Measurements from ENCODE around the gene PTCD3.
A peak's percentile ranks its signal among the peaks of the same experiment; 100 is the strongest.

PTCD3 gene

DNA sequence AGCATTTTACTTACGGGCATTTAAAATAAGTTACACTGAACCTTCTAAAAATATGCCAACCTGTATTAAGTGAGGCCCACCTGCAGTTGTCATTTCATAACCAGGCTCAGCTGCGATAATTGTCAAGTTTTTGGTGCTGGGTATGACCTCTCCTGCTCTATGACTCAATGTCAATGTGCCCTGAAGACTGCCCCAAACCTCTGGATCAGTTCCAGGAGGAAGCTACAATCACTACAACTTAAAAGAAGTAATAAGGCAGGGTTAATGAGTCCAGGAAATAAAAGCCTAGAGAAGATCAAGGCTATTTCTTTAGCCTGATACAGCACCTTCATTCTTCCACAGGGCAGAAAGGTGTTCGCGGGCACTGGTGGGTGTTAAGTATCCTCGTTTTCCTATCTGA is 23.3 kb upstream of the PTCD3 start:
- DNase-seq (ENCODE audit: low read depth): no peak

DNA sequence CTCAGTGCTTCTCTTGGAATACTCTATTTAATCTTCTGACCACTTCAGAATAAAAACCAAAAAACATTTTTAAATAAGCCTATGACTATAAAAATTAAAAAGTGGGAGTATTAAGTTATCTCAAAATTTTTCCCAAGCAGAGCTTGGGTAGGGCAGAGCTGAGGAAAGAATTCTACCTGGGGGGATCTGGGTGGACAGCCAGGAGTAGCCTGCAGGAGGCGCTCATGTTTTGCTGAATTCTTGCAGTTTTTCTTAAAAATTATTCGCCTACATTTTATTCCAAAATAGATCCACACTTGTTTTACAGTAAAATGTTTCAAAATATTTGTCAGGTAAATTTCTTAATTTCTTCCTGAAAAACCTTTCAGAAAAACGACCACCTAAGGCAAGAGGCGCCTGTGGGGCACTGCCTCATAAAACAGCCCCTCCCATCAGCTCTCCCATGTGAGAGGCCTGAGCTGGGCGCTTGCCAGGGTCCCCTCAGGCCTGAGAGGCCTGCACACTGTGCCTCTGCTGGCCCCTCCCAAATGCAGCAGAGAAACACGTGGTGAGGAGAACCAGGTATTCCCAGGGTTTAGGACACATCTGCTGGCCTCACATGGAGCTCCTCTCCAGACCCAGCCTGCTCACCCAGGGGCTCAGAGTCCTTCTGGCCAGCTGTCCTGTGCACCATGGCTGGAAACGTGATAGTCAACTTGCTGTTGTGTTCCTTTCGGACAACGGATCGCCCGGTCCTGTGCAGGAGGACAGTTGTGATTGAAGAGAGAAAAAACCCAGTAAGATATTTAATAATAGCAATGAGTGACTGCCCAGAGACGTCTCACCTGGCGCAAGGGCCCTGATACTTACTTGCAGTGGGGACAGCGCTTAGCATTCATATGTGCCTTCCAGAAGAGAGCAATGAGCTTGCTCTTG is 17.8 kb upstream of the PTCD3 start:
- DNase-seq (ENCODE audit: low read depth): no peak

DNA sequence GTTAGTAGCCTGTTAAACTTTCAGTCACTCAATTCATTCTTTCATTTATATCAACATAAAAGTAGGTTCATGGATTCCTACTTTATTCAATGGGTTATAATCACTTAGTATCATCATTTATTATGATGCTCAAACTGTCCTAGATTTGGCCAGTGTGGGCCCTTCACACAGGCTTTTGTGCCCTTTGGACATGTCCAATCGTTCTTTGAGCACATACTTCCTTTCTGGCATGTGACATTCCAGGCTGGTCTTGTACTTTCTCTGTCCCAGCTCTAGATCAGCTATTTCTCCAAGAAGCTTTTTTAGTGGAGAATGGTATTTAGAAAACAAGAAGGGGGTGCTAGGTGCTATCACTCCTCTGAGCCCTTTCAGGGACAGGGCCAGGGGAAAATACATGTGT is 11.8 kb upstream of the PTCD3 start:
- DNase-seq (ENCODE audit: low read depth): no peak

DNA sequence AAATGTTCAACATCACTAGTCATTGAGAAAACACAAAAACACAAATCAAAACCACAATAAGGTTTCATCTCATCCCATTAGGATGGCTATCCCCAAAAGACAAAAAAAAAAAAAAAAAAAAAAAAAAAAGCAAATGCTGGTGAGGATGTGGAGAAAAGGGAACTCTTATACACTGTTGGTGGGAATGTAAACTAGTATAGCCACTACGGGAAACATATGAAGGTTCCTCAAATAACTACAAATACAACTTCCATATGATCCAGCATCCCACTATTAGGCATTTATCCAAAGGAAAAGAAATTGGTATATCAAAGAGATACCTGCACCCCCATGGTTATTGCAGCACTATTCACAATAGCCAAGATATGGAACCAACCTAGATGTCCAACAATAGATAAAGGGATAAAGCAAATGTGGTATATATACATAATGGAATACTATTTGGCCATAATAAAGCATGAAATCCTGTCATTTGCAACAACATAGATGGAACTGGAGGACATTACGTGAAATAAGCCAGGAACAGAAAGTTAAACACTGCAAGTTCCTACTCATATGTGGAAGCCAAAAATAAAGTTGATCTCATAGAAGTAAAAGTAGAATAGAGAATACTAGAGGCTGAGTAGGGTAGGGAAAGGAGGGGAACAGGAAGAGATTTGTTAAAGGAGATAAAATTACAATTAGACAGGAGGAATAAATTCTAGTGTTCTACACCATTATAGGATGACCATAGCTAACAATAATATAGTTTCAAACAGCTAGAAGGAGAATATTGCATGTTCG is 8.7 kb upstream of the PTCD3 start:
- no peak for DNase-seq (ENCODE audit: low read depth)

DNA sequence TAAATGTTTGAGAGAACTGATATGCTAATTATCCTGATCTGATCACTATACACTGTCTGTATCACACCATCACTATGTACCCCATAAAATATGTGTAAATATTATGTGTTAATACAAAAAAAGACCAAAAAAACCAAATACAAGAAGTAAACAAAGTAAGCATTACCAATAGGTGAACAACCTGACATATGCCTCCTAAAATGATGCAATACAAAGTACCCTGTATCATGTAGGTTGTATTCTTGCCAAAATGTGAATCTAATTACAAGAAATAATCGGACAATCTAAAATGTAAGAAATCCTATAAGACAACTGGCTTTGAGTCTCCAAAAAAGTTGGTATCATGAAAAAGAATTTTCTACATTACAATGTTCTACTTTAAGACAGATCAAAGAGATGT is 8.1 kb upstream of the PTCD3 start:
- no peak for DNase-seq (ENCODE audit: low read depth)

DNA sequence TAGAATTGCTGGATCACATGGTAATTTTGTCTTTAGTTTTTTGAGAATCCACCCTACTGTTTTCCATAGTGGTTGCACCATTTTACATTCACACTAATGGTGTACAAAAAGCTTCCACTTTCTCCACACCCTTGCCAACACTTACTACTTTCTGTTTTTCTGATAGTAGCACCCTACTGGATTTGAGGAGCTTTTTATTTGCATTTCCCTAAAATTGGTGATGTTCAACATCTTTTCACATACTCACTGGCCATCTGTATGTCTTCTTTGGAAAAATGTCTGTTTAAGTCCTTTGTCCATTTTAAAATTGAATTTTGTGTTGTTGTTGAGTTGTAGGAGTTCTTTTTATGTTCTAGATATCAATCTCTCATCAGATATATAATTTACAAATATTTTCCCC is 3.9 kb upstream of the PTCD3 start:
- DNase-seq (ENCODE audit: low read depth): no peak

DNA sequence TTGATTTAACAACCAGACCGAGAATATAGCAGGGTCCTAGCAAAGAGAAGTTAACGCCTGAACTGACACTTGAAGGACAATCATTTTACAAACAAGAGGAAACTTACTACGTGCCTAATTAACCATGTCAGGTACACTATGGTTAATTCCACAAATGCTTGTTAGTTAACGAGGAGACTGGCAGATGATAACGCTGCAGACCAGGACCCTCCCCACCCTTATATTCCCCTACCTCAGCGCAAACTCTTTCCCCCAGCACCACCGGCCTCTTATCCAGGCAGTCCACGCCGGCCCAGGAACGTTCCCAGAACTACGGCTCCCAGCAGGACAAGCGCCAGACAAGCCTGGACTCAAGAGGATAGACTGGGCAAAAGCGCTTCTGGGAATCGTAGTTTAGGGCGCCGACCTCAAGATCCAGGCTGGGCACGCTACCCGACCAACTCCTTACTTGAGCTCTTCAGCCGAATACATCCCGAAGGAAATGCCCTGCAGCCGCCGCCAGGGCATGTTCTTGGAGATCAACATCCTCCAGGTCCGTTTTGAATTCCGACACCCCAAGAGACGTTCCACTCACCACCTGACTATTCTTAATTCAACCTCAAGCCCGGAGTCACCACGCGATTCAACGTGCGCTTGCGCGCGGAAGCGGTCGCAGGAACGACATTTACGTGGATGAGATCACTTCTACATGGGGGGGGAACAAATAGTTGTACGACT is 625 bp upstream of the PTCD3 start, which contains the start of gene POLR1A:
Gene POLR1A, minus strand, starts transcription at position 635 of the 717 bp plus-strand sequence. Its CDS starts 110 bp downstream, at position 525.
- DNase-seq (ENCODE audit: low read depth): peak; percentile 96

DNA sequence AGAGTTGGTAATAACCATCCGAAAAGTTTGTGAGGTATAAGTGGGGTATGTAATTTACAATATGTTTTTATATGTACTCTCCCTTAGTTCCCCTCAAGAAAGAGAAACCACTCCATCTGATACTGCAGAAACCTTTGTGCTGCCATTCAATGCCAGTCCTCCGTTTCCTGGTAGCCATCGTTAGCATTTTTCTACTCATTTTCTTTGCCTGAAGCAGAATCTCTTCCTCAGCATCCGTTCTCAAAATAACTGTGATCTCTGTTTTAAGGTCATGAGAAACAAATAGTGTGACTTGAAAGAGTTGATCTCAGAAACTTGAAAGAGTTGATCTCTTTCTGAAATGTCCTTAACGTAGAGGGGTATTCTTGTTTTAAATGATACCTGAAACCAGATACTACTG is 996 bp downstream of the PTCD3 start:
- DNase-seq (ENCODE audit: low read depth): no peak

DNA sequence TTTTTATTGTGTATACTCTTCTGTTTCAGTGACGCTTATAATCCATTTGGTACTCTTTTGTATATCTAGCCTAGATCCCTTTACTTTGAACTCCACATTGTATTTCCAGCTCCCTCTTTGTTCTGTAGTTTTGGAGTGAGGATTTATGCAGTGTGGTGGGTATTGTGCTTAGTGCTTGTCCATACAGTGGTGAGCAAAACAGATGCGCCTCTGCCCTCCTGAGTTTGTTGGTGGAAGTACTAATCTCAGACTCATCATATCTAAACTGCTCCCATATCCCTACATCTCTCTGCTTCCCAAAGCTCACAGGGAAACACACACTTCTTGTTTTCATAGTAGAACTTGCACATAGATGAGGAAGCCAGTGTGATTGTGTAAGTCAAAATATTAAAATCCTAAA is 12.1 kb downstream of the PTCD3 start:
- no peak for DNase-seq (ENCODE audit: low read depth)

DNA sequence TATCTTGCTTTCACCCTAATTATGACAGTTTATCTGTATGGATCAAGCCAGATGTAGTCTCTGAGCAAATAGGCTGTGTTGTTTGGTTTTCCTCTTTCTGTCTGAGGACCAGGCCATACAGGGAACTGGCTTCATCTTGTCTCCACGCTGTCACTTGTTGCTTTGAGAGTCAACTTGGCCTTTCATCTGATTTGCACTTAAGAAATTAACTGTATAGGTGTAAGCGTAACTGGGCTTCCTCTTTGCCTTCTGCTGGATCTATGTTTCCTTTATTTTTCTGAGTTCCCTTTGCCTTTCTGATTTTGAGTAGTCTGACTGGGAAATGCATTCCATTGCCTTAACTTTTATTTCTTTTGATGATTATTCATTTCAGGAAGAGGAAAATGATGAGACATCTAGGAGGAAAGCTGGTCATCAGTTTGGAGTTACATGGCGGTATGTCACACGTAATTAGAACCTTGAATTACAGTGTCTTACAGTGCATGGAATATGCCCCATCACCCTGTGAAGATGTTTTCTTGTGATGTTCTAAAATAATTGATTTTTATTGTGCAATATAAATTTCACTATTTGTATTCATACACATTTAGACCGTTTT is 17.4 kb downstream of the PTCD3 start:
- no peak for DNase-seq (ENCODE audit: low read depth)

DNA sequence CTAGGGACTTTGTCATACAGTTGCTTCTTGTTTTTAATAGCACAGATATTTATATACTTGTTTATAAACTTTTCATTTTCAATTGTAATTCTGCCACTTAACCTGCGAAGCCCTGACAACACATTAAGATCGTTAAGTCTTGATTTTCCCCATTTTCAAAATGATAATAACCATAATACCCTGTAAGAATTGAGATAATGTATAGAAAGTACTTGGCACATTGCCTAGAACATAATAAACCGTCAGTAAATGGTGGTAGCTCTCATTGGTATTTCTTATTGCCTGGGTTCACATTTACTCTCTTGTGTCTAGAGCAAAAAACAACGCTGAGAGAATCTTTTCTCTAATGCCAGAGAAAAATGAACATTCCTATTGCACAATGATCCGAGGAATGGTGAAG is 18.6 kb downstream of the PTCD3 start:
- no peak for DNase-seq (ENCODE audit: low read depth)

DNA sequence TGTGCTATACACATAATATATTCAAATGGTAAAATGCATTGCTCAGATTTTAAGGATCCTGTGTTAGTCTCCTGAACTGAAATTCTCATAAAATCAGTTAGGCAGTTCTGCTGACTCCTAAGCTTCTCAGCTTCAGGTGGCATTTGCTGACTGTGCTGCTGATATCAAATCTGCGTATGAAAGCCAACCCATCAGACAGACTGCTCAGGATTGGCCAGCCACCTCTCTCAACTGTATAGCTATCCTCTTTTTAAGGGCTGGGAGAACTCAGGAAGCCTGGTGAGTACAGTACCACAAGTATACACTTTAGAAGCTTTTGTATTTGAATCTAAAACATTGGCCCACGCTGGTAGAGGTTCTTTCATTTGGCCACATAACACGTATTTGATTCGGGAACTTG is 28.7 kb downstream of the PTCD3 start:
- DNase-seq (ENCODE audit: low read depth): no peak

DNA sequence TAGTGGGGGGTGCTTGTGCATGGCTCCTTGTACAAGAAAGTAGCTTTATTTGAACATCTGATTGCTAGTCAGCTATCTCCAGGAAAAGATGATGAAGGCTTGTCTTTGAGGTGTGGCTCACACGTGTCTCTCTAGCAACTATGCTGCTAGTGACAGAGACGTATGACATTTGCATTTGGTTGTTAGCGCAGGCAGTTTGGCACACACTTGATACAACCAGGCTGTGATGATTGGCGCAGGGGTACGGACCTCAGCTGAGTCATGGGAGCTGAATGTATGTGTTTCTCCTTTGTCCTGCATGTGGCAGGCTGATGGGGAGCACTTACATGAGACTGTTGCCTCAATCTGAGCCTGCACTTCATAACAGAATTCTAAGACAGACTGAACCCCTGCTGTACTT is 29.6 kb downstream of the PTCD3 start:
- no peak for DNase-seq (ENCODE audit: low read depth)

DNA sequence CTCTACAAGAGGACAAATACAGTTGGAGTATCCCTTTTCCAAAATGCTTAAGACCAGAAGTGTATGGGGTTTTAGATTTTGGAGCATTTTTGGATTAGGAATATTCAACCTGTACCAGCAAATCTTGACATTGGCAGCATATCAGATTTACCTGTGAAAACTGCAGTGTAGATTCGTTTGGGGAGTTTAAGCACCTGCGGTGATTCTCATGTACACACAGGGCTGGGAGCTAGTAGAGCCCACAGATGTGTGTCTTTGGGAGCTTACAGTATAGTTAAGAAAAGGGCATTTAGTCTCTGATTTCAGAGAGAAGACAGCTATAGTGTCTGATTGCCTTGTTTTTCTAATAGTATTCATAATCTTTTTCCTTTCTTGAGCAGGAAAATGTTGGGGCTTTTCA is 30.1 kb downstream of the PTCD3 start:
- DNase-seq (ENCODE audit: low read depth): no peak

DNA sequence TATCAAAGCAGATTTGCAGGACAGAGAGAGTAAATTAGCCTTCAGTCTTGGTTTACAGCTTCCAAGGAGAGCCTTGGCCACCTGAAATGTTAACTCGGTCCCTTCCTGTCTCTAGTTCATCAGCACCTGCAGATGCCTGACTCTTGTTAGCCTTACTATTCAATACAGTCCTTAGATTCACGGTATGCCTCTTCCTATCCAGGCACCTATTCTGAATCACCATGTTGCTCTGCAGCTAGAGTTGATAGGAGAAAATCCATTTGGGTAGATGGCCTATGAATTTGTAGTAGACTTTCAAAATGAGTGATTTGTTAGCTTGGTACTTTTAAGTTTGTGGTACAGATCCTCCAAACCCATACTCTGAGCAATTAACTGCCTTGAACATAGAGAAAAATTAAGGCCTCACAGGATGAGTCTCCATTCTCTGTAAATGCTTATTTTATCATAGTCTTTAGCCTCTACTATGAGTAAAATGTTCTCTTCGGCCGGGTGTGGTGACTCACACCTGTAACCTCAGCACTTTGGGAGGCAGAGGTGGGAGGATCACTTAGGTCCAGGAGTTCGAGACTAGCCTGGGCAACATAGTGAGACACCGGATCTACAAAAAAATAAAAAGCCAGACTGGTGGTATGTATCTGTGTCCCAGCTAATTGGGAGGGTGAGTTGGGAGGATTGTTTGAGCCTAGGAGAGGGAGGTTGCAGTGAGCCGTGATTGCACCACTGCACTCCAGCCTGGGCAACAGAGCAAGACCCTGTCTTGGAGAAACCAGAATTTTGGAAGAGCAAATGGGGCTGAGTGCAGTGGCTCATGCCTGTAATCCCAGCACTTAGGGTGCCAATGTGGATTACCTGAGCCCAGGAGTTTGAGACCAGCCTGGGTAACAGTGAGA is 32.9 kb downstream of the PTCD3 start:
- DNase-seq (ENCODE audit: low read depth): no peak

DNA sequence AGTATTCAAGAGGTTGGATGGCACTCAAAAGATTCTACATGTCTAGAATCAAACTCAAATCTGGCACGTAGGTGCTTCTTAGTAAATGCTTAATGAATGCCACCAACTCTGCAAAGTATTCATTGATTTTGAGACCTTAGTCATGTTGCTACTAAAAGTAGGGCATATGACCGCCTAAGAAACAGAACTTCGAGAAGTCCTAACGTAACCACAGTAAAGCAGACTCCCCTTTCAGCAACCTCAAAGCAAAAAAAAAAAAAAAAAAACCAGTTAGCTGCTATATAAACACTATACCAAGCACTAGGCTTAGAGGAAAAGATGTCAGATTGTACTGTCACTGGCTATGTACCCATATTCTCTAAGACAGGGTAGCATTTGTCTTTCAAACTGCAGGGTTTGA is 33.9 kb downstream of the PTCD3 start:
- DNase-seq (ENCODE audit: low read depth): no peak

DNA sequence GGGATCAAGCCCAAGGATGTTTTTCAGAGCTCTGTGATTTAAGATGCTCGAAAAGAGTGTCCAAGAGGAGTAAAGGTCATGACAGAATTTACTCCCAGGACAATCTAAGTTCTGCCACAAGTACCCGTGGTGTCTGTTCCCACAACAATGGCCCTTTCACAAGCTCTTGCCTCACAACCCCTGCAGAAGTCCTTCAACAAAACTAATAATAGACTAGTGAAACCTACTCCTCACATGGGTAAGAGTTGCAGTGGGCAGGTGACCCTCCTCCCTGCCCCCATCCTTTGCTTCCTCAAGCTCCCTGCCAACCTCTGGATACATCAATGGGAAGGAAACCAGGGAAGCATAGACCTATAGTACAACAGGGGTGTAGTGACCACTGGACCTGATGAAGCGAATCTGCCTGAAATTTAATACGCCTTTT is 34.9 kb downstream of the PTCD3 start:
- DNase-seq (ENCODE audit: low read depth): no peak

DNA sequence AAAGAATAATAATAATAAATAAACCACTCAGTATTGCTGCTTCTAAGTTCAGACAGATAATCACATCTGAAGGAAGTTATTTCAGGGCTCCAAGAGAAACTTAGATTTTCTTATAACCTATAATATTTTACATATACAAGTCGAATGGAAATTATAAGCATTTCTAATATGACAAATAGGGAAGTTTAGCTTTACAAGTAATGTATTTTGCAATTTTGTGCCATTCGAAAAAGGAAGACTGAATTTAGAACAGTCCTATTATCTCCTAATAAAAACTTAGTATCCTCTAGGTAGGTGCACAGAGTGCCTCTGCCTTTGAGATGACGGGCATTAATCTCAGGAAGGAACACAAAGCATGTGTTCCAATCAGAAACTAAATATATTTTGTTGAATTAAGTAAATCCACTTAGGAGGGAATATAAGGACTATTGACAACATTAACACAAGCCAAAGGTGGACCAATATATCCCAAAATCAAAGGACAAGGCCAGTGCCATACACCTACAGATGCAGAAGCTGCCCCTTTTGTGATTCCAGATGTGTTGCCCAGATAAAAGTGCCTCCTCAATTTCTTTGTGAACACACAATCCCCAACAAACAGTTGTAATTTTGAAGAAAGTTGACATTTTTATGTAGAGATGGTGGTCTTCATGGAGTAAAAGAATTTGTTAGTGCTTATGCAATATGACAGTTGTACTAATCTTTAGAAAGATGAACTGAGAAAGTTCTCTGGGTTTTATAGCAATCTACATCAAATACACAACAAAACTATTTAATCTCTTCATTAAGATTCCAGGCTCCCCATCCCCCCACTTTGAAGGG is 36.6 kb downstream of the PTCD3 start:
- DNase-seq (ENCODE audit: low read depth): no peak

DNA sequence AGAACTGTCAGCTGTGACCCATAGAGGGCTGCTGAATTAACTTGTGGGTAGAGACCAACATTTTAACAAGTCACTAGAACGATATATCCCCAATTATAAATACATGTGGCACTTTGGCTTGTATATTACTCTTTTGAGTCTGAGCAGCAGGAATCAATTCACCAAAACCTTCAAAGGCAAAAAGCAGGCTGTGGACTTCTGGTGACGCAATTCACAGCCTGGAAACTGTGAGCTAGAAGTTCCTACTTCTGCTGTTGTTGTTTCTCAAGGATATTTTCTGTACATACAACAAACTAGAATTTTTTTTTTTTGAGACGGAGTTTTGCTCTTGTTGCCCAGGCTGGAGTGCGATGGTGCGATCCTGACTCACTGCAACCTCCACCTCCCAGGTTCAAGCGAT is 37.3 kb downstream of the PTCD3 start:
- no peak for DNase-seq (ENCODE audit: low read depth)
